ENCODE measurements around the gene PMEPA1. TPM values are rescaled to one million over a fixed set of nuclear protein-coding genes. Genes with fewer than 3 reads are reported as not detected.
A peak's percentile ranks its signal among the peaks of the same experiment; 100 is the strongest.

The PMEPA1 gene
- total and polyA plus RNA-seq, 10 donors, result 4.8 to 15.7 (median 9.2) TPM

GRCh38 chr20:57628047-57628961 is 81.5 kb downstream of the PMEPA1 start:
- Histone ChIP-seq H3K27me3 (replicated peaks in 1 of 7) (no peaks in the 10 kb centered on the region), H3K27ac (peak overlapping the region; percentile 86 to 92 (median 90)), H3K9me3 (peaks cover 0 to 21% (median 11%) of the 10 kb centered on the region in 8 donors), H3K36me3 (peaks cover 0 to 8% (median 0%) of the 10 kb centered on the region in 6 donors), H3K4me3 (peak overlapping the region in 5 of 8 donors; percentile 5 to 67 (median 36)), H3K4me1 (peaks cover 17 to 45% (median 35%) of the 10 kb centered on the region in 6 donors)
- intact Hi-C loops (cut with DNase I; ENCODE audit: low total_unique reads), result no loop called here
- no peak for TF ChIP-seq POLR2A (IDR thresholded peaks at IDR 0.05)
- TF ChIP-seq POLR2AphosphoS5 (IDR thresholded peaks at IDR 0.05), result peak; percentile 30 to 60 (median 51)
- 12 to 40% (median 34%) methylated on average over 12 to 29 of the region's 29 CpGs for WGBS, 5 donors
- DNase-seq, result peak; percentile 86

- Histone ChIP-seq H3K9me3 (peaks cover 0 to 21% (median 11%) of the 10 kb centered on the region in 8 donors), H3K36me3 (peaks cover 0 to 8% (median 0%) of the 10 kb centered on the region in 6 donors), H3K27me3 (replicated peaks in 1 of 7) (no peaks in the 10 kb centered on the region), H3K4me1 (peaks cover 17 to 50% (median 36%) of the 10 kb centered on the region in 6 donors), H3K27ac (peak overlapping the region; percentile 86 to 92 (median 90)), H3K4me3 (peak overlapping the region in 2 of 8 donors; percentile 11 to 67)
- peak; percentile 67 for DNase-seq
- WGBS, 5 donors, result 85 to 92% (median 86%) methylated on average over 2 of the region's 2 CpGs
- TF ChIP-seq CTCF (IDR thresholded peaks at IDR 0.05 in 8 of 11, conservative IDR thresholded peaks at IDR 0.05 in 3 of 11) (no peak), POLR2A (IDR thresholded peaks at IDR 0.05) (no peak), POLR2AphosphoS5 (IDR thresholded peaks at IDR 0.05) (no peak)
- intact Hi-C loops (cut with DNase I; ENCODE audit: low total_unique reads), result no loop called here
These were observed 82.5 kb downstream of the PMEPA1 start for GRCh38 chr20:57627339-57627738.

GRCh38 chr20:57625978-57626377 is 83.8 kb downstream of the PMEPA1 start:
- Histone ChIP-seq H3K27ac (no peak overlapping the region), H3K4me1 (peaks cover 17 to 63% (median 49%) of the 10 kb centered on the region in 6 donors), H3K27me3 (replicated peaks in 1 of 7) (no peaks in the 10 kb centered on the region), H3K36me3 (peaks cover 0 to 8% (median 0%) of the 10 kb centered on the region in 6 donors), H3K9me3 (peaks cover 0 to 21% (median 11%) of the 10 kb centered on the region in 8 donors), H3K4me3 (no peak overlapping the region)
- TF ChIP-seq POLR2AphosphoS5 (IDR thresholded peaks at IDR 0.05) (no peak), POLR2A (IDR thresholded peaks at IDR 0.05) (no peak), CTCF (IDR thresholded peaks at IDR 0.05 in 8 of 11, conservative IDR thresholded peaks at IDR 0.05 in 3 of 11) (no peak)
- intact Hi-C loops (cut with DNase I; ENCODE audit: low total_unique reads), result no loop called here
- 88 to 98% (median 91%) methylated on average over 2 of the region's 2 CpGs for WGBS, 5 donors
- no peak for DNase-seq

- Histone ChIP-seq H3K9me3 (peaks cover 0 to 21% (median 11%) of the 10 kb centered on the region in 8 donors), H3K27ac (no peak overlapping the region), H3K36me3 (peaks cover 0 to 8% (median 0%) of the 10 kb centered on the region in 6 donors), H3K27me3 (replicated peaks in 1 of 7) (no peaks in the 10 kb centered on the region), H3K4me1 (peaks cover 19 to 66% (median 56%) of the 10 kb centered on the region in 6 donors), H3K4me3 (no peak overlapping the region)
- peak; percentile 70 for DNase-seq
- WGBS, 5 donors, result 88 to 94% (median 90%) methylated on average over 7 of the region's 7 CpGs
- TF ChIP-seq CTCF (IDR thresholded peaks at IDR 0.05 in 8 of 11, conservative IDR thresholded peaks at IDR 0.05 in 3 of 11) (no peak), POLR2A (IDR thresholded peaks at IDR 0.05) (no peak), POLR2AphosphoS5 (IDR thresholded peaks at IDR 0.05) (no peak)
- intact Hi-C loops (cut with DNase I; ENCODE audit: low total_unique reads), result no loop called here
These were observed 84.4 kb downstream of the PMEPA1 start for GRCh38 chr20:57625181-57625958.
